Neutrophil (primary cell): ENCODE results near the gene LRRC45.

Experiments used
- H3K27ac ChIP-seq: fragments of 200-600 bp; sonication (generic); 2 replicates; pipeline ENCODE4 v1.5.1; 2016; ENCODE audit warnings: mild to moderate bottlenecking, moderate library complexity
- H3K27me3 ChIP-seq: fragments of 200-600 bp; sonication (generic); 2 replicates; pipeline ENCODE4 v1.6.0; 2016; ENCODE audit warnings: mild to moderate bottlenecking
- H3K36me3 ChIP-seq: fragments of 200-600 bp; sonication (generic); 2 replicates; pipeline ENCODE4 v1.5.1; 2017
- H3K4me1 ChIP-seq, 2 experiments: fragments of 200-600 bp in 1 of 2; sonication (generic) in 1 of 2; 1 replicate in 1 of 2; 2 replicates in 1 of 2; pipeline versions ENCODE4 v1.5.1 to v1.6.1; 2013 to 2016; ENCODE audit warnings: low read depth in 1 of 2, low read length in 1 of 2, mild to moderate bottlenecking in 1 of 2, moderate library complexity in 1 of 2; ENCODE audit not compliant: control insufficient read depth in 1 of 2, insufficient read depth in 1 of 2
- H3K4me3 ChIP-seq, 2 experiments: fragments of 200-600 bp in 1 of 2; sonication (generic) in 1 of 2; 1 replicate in 1 of 2; 2 replicates in 1 of 2; pipeline ENCODE4 v1.5.1; 2013 to 2016; ENCODE audit warnings: low read depth in 1 of 2, low read length in 1 of 2, mild to moderate bottlenecking in 1 of 2, moderate library complexity in 1 of 2
- H3K9me3 ChIP-seq: fragments of 200-600 bp; sonication (generic); 2 replicates; pipeline ENCODE4 v1.5.1; 2016
- CTCF ChIP-seq: fragments of 200-600 bp; sonication (generic); IDR thresholded peaks from 2 replicates; pipeline ENCODE4 v1.5.1; 2016; ENCODE audit warnings: antibody characterized with exemption

LRRC45 gene

GRCh38 chr17:82018152-82018988 is 4.7 kb upstream of the LRRC45 start:
- H3K36me3 ChIP-seq = peaks cover 9% of the 10 kb centered on the region
- peaks cover 17 to 18% of the 10 kb centered on the region in 2 experiments for H3K4me1 ChIP-seq
- no peak overlapping the region for H3K27ac ChIP-seq

GRCh38 chr17:82018989-82019689 is 4.0 kb upstream of the LRRC45 start:
- Histone ChIP-seq H3K27ac (no peak overlapping the region), H3K36me3 (peaks cover 9% of the 10 kb centered on the region), H3K4me3 (no peak overlapping the region), H3K27me3 (no peaks in the 10 kb centered on the region), H3K9me3 (no peaks in the 10 kb centered on the region), H3K4me1 (peaks cover 24 to 26% of the 10 kb centered on the region in 2 experiments)
- TF ChIP-seq CTCF = no peak

More at GRCh38 chr17:82018152-82018988, 4.7 kb upstream of the LRRC45 start:
- Histone ChIP-seq H3K27me3 (no peaks in the 10 kb centered on the region), H3K4me3 (no peak overlapping the region), H3K9me3 (no peaks in the 10 kb centered on the region)
- TF ChIP-seq CTCF = no peak

GRCh38 chr17:82019690-82020571 is 3.2 kb upstream of the LRRC45 start:
- H3K27ac ChIP-seq = no peak overlapping the region
- no peaks in the 10 kb centered on the region for H3K27me3 ChIP-seq
- TF ChIP-seq CTCF = peak; percentile 62
- H3K9me3 ChIP-seq = no peaks in the 10 kb centered on the region
- H3K36me3 ChIP-seq = peaks cover 9% of the 10 kb centered on the region
- no peak overlapping the region for H3K4me3 ChIP-seq
- H3K4me1 ChIP-seq = peaks cover 25 to 26% of the 10 kb centered on the region in 2 experiments

GRCh38 chr17:82020572-82021106 is 2.5 kb upstream of the LRRC45 start:
- TF ChIP-seq CTCF = no peak
- Histone ChIP-seq H3K4me1 (peaks cover 25 to 26% of the 10 kb centered on the region in 2 experiments), H3K27me3 (no peaks in the 10 kb centered on the region), H3K4me3 (no peak overlapping the region), H3K9me3 (no peaks in the 10 kb centered on the region), H3K36me3 (peaks cover 9% of the 10 kb centered on the region), H3K27ac (no peak overlapping the region)
